HG02623 (cell line): ENCODE measurements around the gene LRRC14B.

Experiments
- ATAC-seq: cut with Tn5 transposase; IDR thresholded peaks from one replicate; pipeline ENCODE4 v1.9.1; 2021; ENCODE audit warnings: moderate library complexity; ENCODE audit not compliant: unreplicated experiment

LRRC14B gene

DNA sequence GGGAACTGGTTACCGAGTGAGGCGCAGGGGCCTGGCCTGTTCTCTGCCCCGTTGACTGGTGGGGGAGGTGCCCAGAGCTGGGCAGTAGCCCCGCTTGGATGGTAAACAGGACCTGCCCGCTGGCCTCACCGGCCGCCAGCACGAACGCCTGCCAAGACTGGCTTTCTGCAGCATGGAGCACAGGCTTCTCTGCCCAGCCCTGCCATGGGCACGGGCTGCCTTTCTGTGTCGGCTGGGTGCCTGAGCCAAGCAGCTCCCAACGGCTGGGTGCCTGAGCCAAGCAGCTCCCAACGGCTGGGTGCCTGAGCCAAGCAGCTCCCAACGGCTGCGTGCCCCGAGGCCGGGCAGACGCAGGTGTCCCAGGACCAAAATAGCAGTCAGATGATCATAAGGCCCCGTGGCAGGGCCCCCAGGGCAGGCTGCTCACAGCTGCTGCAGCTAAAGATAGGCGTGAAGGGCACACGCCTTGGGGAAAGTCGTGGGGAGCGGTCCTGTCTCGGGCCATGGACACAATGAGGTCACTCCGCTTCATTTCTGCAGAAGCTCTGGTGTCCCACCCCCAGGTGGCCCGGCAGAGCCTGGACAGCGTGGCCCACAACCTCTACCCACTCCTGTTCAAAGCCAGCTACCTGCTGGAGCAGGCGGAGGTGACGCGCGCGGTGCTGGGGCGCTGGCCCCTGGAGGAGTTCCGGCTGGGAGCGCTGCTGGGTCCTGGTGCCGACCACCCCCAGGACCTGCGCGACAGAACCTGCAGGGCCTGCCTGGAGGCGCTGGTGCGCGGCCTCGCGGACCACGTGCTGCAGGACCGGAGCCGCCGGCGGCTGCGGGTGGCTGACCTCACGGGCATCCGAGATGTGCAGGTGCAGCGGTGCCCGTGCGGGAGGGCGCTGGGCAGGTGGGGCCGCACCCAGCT is at the start of gene LRRC14B:
Gene LRRC14B (plus strand): TSS at position 460 of the 913 bp plus-strand sequence. CDS start 44 bp downstream, at position 504.
- no peak for ATAC-seq

DNA sequence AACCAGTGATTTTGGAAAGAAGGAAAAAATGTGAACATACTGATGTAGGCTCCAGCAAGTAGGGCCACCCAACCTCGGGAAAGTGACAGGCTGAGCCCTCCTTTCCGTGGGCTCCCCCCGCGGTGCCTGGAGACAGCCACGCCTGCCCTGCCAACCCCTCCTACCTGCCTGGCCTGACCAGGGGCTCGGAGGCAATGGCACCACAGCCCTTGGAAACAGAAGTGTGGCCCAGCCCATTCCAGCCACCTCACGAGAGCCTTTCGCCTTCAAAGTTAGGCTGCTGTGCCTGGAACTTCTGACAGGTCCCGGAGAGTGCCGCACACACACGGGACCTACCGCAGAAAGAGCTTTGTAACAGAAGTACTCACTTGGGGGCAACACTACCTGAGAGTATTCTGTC is 49.5 kb upstream of the LRRC14B start:
- ATAC-seq: no peak

GRCh38 chr5:142246-142810 is 49.0 kb upstream of the LRRC14B start:
- no peak for ATAC-seq

DNA sequence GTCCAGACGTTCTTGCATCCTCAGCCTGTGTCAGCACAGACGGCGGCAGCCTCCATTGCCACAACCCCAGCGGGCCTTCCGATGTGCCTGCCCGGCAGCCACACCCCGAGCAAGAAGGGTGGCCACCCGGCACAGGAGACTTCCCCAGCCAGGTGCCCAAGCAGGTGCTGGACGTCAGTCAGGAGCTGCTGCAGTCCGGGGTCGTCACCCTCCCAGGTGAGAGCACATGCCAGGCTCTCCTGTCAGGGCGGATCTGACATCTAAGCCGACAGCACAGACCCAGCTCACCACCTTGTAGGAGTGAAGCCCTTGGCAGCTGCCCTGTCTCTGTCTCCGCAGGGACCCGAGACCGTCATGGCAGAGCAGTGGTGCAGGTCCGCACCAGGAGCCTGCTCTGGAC is 48.3 kb upstream of the LRRC14B start:
- ATAC-seq: no peak

DNA sequence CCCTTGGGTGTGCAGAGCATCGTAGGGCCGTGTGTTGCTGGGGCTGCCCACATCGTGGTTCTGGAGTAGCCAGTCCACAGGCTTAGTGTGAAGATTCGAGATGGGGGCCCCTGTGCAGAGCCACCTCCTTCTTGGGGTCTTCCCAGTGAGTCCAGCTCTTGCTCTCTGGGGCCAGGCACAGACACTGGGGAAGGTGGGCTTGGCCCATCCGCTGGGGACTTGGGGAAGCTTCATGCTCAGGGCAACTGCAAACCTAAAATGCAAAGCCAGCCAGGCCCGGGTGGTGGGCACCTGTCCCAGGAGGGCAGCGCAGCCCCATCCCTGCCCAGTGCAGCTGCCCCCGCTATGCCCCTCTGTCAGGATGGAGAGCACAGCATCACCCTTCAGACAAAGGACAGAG is 46.4 kb upstream of the LRRC14B start:
- no peak for ATAC-seq

GRCh38 chr5:145585-146323 is 45.5 kb upstream of the LRRC14B start:
- no peak for ATAC-seq

- ATAC-seq: no peak
Observed at GRCh38 chr5:147751-148150, 43.5 kb upstream of the LRRC14B start.

DNA sequence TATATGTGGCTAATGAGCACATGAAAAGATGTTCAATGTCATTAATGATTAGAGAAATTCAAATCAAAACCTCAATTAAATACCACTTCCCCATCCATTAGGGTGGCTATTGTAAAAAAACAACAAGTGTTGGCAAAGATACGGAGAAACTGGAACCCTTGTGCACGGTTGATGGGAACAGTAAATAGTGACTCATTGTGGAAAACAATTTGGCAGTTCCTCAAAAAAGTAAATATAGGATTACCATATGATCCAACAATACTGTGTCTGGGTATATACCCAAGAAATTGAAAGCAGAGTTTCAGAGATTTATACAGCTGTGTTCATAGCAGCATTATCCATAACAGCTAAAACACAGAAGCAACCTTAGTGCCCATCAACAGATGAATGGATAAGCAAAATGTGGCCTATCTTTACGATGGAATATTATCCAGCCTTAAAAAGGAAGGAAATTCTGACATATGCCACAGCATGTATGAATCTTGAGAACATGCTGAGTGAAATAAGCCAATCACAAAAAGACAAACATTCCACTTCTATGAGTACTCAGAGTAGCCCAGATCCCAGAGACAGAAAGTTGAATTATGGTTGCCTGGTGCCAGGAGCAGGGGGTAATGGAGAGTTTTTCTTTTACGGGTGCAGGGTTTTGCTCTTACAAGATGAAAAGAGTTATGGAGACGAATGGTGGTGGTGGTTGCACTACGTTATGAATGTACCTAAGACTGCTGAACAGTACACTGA is 41.4 kb upstream of the LRRC14B start:
- no peak for ATAC-seq

DNA sequence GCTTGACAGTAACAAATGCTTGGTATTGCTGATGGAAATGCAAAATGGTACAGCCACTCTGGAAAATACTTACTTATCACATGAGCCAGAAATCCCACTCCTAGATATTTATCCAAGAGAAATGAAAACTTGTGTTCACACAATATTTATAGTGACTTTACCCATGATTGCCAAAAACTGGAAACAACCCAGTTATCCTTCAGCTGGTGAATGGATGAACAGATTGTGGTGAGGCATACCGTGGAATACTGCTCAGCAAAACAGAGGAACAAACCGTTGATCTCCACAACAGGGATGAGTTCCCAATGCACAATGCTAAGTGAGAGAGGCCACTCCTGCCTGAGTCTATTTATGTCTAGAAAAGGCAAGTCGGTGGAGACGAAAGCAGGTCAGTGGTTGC is 40.5 kb upstream of the LRRC14B start:
- ATAC-seq: no peak

DNA sequence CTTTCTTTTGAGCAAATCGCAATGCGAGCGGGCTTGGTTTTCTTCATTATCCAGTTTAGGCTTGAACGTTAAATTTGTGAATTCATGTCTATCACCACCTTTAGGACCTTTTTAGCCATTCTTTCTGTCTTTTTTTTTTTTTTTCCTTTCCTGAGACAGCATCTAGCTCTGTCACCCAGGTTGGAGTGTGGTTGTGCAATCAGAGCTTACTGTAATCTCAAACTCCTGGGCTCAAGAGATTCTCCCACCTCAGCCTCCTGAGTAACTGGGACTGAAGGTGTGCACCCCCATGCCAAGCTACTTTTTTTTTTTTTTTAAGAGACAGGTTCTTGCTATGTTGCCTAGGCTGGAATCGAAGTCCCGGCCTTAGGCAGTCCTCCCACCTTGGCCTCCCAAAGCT is 39.2 kb upstream of the LRRC14B start:
- ATAC-seq: no peak

GRCh38 chr5:153256-153655 is 38.0 kb upstream of the LRRC14B start:
- ATAC-seq: no peak

DNA sequence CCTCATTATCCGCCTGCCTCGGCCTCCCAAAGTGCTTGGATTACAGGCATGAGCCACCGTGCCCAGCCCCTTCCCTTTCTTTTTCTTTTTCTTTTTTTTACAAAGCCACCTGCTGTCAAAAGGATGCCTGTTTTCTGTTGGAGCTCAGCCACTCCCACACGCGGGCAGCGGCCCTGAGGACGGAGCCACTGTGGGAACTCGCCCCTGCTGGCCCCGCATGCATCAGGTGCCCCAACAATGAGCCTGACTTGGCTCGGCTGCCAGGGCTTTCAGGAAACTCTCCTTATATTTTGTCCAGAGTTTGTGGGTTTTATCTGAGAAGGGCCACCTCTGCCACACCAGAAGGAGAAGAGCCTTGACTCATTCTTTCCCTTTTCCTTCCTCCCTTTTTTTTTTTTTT is 37.1 kb upstream of the LRRC14B start:
- ATAC-seq: no peak

DNA sequence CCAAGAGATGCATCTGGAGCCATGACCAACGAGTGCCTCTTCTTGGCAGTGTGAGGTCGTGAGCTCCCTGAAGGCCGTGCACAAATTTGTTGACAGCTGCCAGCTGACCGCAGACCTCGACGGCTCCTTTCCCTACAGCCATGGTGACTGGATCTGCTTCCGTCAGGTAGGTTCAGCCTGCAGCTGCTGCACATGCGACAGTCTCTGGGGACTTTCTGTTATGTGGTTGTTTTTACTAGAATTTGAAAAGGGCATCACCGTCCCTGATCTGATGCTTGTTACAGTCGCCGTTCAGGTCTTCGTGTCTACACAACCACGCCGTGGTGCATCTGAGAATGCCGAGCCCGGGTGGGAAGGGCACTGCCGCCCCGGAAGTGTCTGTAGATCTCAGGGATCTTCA is 36.5 kb upstream of the LRRC14B start:
- ATAC-seq: no peak

GRCh38 chr5:155651-156410 is 35.5 kb upstream of the LRRC14B start:
- ATAC-seq: no peak

DNA sequence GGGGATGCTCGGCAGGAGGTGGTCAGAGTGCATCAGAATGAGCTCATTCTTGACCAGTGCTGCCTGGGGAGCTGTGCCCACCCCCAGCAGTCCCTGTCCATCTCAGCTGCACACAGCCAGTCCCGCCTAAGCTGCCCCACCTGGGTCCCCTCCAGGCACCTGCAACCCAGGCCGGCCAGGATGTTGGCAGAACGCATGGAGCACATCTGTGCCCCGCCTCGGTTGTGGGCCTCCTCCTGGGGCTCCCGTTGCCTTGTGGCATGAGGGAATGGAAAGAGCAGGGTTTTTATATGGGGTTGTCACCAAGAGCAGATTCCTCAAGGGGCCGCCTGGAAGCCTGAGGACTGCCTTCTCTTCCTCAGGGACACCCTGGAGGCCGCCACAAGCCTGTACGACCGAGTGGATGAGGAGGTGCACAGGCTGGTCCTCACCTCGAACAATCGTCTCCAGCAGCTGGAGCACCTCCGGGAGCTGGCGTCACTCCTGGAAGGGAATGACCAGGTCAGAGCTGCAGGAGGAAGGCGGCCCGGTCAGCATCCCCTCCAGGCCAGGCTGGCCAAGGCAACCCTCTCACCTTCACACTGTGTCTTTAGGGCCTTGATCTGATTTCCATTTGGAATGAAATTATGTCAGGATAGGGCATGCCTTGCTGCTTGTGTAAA is 34.8 kb upstream of the LRRC14B start:
- no peak for ATAC-seq

DNA sequence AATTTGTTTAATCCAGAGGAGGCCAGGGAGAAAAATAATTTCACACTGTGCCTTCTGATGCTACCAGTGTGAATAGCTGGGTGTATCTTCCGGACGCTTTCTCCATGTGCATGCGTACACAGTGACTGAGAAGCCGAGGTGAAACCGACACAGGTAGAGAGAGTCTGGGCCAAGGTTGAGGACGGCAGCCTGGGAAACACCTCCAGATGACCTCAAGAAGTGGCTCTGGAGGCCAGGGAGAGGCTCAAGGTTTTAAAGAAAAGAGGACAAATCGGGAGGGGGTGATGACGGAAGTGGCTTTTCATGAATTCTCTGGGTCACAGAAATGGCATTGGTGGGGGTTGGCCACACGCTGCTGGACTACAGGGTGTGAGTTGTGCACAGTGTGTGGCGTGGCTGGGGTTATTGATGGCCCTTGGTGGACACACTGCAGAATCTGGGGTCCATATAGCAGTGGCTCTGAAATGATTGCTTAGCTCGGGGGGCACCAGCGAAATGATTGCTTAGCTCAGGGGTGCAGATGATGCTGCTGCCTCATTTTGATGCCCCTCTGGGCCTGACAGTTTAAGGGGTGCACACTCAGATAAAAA is 34.1 kb upstream of the LRRC14B start:
- no peak for ATAC-seq

DNA sequence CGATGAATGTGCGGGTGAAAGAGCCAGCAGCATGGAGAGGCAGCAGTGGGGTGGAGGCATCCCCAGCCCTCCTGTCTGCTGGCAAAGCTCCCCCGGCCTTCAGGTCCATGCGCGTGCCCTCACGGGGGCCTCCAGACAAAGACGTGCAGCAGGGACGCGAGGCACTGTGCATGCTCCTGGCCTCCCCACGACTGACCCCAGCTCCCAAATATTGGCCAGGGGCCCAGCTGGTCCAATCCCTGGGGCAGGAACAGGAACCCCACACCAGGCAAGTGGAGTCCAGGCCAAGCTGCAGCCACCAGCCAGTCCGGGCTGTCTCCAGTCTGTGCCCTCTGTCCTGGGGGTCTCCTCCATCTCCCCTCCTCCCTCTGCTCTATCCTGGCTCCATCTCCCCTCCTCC is 33.5 kb upstream of the LRRC14B start:
- no peak for ATAC-seq

DNA sequence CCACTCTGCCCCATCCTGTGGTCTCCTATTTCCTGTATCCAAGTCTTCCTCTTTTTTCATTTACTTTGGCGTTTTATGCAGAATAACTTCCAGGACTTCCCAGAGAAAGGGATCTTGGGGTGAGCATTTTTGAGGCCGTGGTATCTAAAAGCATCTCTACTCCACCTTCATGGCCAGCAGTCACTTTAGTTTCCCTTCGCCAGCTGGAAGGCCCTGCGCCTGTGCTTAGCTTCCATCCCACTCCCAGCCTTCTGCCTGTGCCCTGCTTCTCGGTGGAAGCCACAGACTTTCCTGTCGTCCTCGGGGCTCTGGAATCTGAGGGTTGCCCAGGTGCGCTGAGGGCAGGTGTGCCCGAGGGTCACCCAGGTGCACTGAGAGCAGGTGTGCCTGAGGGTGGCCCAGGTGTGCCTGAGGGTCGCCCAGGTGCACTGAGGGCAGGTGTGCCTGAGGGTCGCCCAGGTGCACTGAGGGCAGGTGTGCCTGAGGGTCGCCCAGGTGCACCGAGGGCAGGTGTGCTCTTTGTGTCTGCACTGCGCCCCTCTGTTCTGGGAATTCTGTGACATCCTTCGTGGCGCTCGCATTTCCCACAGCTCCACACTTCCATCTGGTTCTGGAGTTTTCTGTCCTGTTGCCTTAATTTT is 32.4 kb upstream of the LRRC14B start:
- no peak for ATAC-seq
